ENCODE results near the gene GNG2.

DNA sequence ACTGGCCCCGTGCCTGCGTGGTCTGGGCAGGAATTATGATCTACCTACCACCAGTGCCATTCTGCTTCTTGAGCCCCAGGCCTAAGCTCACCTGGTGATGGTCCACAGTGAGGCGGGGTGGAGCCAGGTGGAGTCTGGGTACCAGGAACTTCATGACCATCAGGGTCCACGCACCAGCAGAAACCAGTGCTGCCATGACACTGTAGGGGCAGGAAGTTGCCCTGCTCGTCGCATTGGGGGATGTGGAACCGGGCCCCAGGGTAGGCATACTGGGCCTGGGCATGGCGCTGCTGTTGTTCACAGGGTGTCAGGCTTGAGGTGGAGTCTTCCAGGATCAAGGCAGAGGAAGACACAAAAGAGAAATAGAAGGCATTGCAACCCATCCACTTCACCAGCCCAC is 158.6 kb downstream of the GNG2 start:
- TF ChIP-seq, protein P1, sequence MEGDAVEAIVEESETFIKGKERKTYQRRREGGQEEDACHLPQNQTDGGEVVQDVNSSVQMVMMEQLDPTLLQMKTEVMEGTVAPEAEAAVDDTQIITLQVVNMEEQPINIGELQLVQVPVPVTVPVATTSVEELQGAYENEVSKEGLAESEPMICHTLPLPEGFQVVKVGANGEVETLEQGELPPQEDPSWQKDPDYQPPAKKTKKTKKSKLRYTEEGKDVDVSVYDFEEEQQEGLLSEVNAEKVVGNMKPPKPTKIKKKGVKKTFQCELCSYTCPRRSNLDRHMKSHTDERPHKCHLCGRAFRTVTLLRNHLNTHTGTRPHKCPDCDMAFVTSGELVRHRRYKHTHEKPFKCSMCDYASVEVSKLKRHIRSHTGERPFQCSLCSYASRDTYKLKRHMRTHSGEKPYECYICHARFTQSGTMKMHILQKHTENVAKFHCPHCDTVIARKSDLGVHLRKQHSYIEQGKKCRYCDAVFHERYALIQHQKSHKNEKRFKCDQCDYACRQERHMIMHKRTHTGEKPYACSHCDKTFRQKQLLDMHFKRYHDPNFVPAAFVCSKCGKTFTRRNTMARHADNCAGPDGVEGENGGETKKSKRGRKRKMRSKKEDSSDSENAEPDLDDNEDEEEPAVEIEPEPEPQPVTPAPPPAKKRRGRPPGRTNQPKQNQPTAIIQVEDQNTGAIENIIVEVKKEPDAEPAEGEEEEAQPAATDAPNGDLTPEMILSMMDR (IDR thresholded peaks at IDR 0.05): no peak
- no peak for TF ChIP-seq POLR2A (IDR thresholded peaks at IDR 0.05)

Measured in body of pancreas (tissue), 4 donors.